ENCODE measurements around the gene ASXL3. TPM values are rescaled to one million over a fixed set of nuclear protein-coding genes. Genes with fewer than 3 reads are reported as not detected.

ASXL3 gene
- total RNA-seq, 1 experiment from 2014 or later: 1.2 TPM

DNA sequence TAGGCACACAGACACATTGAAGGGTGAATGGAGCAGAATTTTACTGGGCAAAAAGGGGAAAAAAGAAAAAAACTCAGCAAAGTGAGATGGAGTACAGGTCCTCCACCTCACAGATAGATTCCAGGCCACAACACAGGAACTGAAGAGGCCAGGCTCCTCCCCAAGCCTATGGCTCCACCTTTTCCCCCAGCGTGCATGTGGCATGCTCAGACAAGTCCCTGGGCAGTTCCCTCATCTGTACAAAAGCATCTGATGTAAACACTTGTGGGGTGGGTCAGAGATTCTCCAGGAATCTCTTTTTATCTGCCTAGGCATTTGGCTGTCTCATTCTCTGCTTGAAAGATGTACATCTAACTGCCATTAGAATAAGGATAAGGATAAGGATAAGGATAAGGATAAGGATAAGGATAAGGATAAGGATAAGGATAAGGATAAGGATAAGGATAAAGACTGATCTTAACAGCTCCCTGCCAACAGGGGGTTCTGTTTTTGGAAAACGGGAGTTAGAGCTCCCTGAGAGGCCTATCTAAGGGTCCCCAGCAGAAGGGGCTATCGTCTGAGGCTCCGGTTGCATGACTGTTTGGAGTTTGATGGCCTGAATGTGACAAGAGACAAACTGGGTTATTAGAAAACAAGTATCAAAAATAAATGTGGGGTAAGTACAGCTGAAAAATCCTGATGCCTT is 17.2 kb upstream of the ASXL3 start:
- BruUV-seq (replicated peaks): no TSS peak
- H3K4me3 ChIP-seq (ENCODE audit: low read depth, low read length): no peak overlapping the region
- ChIA-PET POLR2A (no interaction called here), CTCF (no interaction called here)
- H3K36me3 ChIP-seq (ENCODE audit: control insufficient read depth, insufficient read depth, low read length): no peaks in the 10 kb centered on the region
- peak; percentile 7 to 38 for DNase-seq
- no peaks in the 10 kb centered on the region for H3K27me3 Mint-ChIP-seq (ENCODE audit: insufficient read depth, unreplicated experiment)
- H3K27ac Mint-ChIP-seq (ENCODE audit: unreplicated experiment): peak overlapping the region; percentile 84
- intact Hi-C loops (cut with micrococcal nuclease; ENCODE audit: unreplicated experiment): loop anchor here (1.0 kb wide), 1 partner anchor 37 kb away; no protein-coding TSS in a partner anchor
- H3K4me3 Mint-ChIP-seq (ENCODE audit: unreplicated experiment): no peak overlapping the region
- H3K4me1 Mint-ChIP-seq (ENCODE audit: low read depth, unreplicated experiment): no peaks in the 10 kb centered on the region
- no peaks in the 10 kb centered on the region for H3K4me1 ChIP-seq
- no peaks in the 10 kb centered on the region for H3K27me3 ChIP-seq (replicated peaks; ENCODE audit: control insufficient read depth, insufficient read depth, low read length)
- H3K9me3 Mint-ChIP-seq (ENCODE audit: unreplicated experiment): no peaks in the 10 kb centered on the region
- no peaks in the 10 kb centered on the region for H3K36me3 Mint-ChIP-seq (ENCODE audit: insufficient read depth, unreplicated experiment)
- no peaks in the 10 kb centered on the region for H3K9me3 ChIP-seq
- no peak for TF ChIP-seq CTCF (IDR thresholded peaks at IDR 0.05; ENCODE audit: insufficient read depth in 1 of 2, low read depth in 1 of 2, low read length in 1 of 2, severe bottlenecking in 1 of 2, unreplicated experiment in 1 of 2)

- ChIA-PET POLR2A (no interaction called here), CTCF (no interaction called here)
- intact Hi-C loops (cut with micrococcal nuclease; ENCODE audit: unreplicated experiment): loop anchor here (2.0 kb wide), 1 partner anchor 40 kb away; no protein-coding TSS in a partner anchor
- no peaks in the 10 kb centered on the region for H3K4me1 Mint-ChIP-seq (ENCODE audit: low read depth, unreplicated experiment)
- DNase-seq: no peak
- H3K27ac Mint-ChIP-seq (ENCODE audit: unreplicated experiment): no peak overlapping the region
- Histone ChIP-seq H3K9me3 (no peaks in the 10 kb centered on the region), H3K27me3 (replicated peaks; ENCODE audit: control insufficient read depth, insufficient read depth, low read length) (no peaks in the 10 kb centered on the region), H3K36me3 (ENCODE audit: control insufficient read depth, insufficient read depth, low read length) (no peaks in the 10 kb centered on the region), H3K4me3 (ENCODE audit: low read depth, low read length) (no peak overlapping the region), H3K4me1 (no peaks in the 10 kb centered on the region)
- BruUV-seq (replicated peaks): no TSS peak
- H3K36me3 Mint-ChIP-seq (ENCODE audit: insufficient read depth, unreplicated experiment): no peaks in the 10 kb centered on the region
- H3K27me3 Mint-ChIP-seq (ENCODE audit: insufficient read depth, unreplicated experiment): no peaks in the 10 kb centered on the region
- TF ChIP-seq CTCF (IDR thresholded peaks at IDR 0.05; ENCODE audit: insufficient read depth in 1 of 2, low read depth in 1 of 2, low read length in 1 of 2, severe bottlenecking in 1 of 2, unreplicated experiment in 1 of 2): no peak
- H3K4me3 Mint-ChIP-seq (ENCODE audit: unreplicated experiment): no peak overlapping the region
- H3K9me3 Mint-ChIP-seq (ENCODE audit: unreplicated experiment): no peaks in the 10 kb centered on the region
Measured at GRCh38 chr18:33562741-33563140, 15.3 kb upstream of the ASXL3 start.

GRCh38 chr18:33567705-33568104 is 10.3 kb upstream of the ASXL3 start:
- CTCF ChIA-PET: no interaction called here
- no peaks in the 10 kb centered on the region for H3K4me1 Mint-ChIP-seq (ENCODE audit: low read depth, unreplicated experiment)
- no peak for DNase-seq
- no TSS peak for BruUV-seq (replicated peaks)
- no peak overlapping the region for H3K4me3 Mint-ChIP-seq (ENCODE audit: unreplicated experiment)
- POLR2A ChIA-PET: no interaction called here
- Histone ChIP-seq H3K9me3 (no peaks in the 10 kb centered on the region), H3K4me3 (ENCODE audit: low read depth, low read length) (no peak overlapping the region), H3K4me1 (no peaks in the 10 kb centered on the region), H3K36me3 (ENCODE audit: control insufficient read depth, insufficient read depth, low read length) (no peaks in the 10 kb centered on the region), H3K27me3 (replicated peaks; ENCODE audit: control insufficient read depth, insufficient read depth, low read length) (no peaks in the 10 kb centered on the region)
- H3K27me3 Mint-ChIP-seq (ENCODE audit: insufficient read depth, unreplicated experiment): no peaks in the 10 kb centered on the region
- H3K27ac Mint-ChIP-seq (ENCODE audit: unreplicated experiment): no peak overlapping the region
- intact Hi-C loops (cut with micrococcal nuclease; ENCODE audit: unreplicated experiment): no loop called here
- H3K9me3 Mint-ChIP-seq (ENCODE audit: unreplicated experiment): no peaks in the 10 kb centered on the region
- no peak for TF ChIP-seq CTCF (IDR thresholded peaks at IDR 0.05; ENCODE audit: insufficient read depth in 1 of 2, low read depth in 1 of 2, low read length in 1 of 2, severe bottlenecking in 1 of 2, unreplicated experiment in 1 of 2)
- no peaks in the 10 kb centered on the region for H3K36me3 Mint-ChIP-seq (ENCODE audit: insufficient read depth, unreplicated experiment)

Measured in Caco-2 (cell line).